ENCODE results near the gene MRPS18B.
A peak's percentile ranks its signal among the peaks of the same experiment; 100 is the strongest.
"Not testable (repeated sequence)": the region's sequence is repeated elsewhere in the genome, so short reads cannot be mapped to it uniquely, and the experiment has no call there.

MRPS18B gene

DNA sequence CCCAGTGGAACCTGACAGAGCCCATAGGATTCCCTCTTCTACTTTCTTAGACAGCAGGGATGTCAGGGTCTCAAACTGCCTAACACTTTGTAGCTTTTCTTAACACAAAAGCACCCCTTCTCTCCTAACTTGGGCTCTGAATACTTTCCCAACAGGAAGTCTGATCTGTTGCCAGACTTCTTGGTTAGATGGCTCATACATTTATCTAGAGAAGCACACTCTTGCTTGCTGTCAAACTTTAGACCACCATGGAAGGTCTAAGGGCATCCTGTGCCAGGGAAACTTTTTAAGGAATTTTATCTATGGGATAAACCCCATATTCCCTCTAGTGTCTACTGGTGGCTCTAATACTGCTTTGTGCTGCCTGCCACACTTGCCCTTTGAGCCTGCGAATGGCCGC is 26.0 kb downstream of the MRPS18B start:
- DNase-seq (ENCODE audit: low spot score): no peak

DNA sequence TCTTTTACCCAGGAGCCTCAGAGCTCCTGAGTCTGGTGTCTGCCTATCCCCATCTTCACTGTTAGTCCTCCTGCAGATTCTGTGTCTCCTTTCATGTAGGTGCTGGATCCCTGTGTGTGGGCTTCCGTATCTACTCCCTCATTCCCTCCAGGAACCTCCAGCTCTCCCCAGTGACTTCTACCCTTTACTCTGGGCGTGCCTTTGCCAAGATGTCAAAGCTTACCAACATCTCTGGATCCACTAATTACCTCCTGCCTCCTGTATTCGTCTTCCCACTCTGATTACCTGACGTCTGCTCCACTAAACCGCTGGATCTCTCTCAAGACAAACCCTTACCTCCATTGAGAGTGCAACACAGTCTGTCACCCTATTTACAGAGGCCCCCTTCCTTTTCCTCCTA is 27.1 kb downstream of the MRPS18B start:
- DNase-seq (ENCODE audit: low spot score): no peak

DNA sequence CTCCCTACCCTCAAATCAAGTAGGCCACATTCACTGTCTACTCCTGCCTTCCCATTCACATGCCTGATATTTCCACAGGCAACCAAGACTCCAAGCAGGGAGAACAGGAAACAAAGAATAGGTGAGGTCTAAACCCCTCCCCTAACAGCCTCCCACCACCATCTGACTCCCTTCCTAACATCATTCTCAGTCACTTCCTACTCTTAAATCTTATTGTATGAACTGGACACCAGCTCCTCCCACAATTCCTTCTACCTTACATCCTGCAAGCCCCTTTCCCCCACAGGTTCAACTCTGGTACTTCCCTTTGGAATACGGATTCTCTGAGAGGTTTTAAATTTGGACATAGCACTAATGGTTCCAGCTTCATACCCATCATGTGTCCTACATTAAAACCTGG is 28.3 kb downstream of the MRPS18B start:
- no peak for DNase-seq (ENCODE audit: low spot score)

DNA sequence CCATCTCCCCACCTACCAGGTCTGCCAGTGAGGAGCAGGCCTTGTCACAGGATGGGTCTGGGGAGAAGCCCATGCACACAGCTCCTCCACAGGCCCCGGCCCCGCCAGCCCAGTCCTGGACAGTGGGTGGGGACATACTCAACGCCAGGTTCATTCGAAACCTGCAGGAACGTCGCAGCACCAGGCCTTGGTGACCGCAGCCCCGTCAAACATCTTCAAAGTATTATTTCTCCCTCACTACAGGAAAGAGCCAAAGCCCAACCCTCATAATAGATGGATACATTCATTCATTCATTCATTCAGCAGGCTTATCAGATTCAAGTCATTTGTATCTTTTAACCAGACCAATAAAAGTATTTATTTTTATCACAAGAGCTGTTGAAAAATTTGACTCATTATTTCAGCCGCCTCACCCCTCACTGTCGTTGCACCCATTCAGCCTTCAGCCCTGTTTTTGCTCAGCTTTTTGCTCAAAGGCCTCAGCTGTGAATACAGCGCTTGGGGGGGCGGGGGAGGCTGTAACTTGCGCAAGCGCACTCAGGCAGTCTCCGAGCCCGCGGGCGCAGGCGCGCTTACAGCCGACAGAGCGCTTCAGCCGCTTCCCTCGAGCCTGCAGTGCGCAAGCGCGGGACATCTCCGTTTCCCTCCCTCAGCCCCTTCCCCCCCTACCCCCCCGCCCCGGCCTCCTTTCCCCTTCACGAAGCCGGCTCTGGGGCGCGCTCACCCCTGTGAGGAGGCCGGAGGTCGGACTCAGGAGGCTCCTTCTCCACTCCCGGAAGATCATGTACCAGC is 29.0 kb downstream of the MRPS18B start, which contains the start of gene C6orf136:
TSS of gene C6orf136 (plus strand) at position 684 of the 792 bp plus-strand sequence. CDS start at position 783, 99 bp downstream.
- peak; percentile 99 for DNase-seq (ENCODE audit: low spot score)

DNA sequence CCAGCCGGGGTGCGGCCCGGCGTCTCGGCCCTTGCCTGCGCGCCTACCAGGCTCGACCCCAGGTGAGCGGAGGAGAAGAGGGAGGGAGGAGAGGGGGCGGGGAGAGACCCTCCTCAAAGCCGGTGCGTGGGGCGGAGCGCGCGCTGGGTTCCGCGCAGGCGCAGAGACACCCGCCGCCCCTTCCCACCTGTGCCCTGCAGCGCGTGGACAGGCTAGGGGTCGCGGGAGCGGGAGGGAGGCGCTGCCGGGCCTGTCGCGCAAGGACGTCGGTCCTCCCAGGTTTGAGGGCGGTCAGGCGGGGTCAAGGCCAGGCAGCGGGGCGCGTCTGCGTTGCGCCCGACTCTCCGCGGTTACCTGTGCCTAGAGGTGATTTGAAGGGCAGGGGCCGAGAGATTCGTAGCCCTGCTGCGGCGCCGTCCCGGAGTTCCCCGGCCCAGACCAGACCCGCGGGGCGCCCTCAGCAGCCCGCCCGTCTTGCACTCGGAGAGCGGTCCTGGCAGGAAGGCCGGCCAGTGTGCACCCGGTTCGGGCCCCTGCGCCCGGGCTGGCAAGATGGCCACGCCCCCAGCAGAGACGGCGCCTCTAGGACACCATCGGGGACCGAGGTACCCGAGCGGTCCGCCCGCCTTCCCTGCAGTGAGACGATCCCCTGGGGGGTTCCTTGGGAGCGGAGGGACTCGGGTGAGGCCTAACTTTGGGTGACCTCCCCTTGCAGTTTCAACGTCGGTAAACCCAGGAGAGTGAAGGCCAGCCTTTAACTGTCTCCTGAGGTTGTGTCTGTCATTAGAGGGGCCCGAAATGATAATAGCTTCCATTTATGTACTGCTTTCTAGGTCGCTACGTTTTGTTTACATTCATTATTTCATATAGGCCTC is 29.8 kb downstream of the MRPS18B start:
- peak; percentile 89 for DNase-seq (ENCODE audit: low spot score)

DNA sequence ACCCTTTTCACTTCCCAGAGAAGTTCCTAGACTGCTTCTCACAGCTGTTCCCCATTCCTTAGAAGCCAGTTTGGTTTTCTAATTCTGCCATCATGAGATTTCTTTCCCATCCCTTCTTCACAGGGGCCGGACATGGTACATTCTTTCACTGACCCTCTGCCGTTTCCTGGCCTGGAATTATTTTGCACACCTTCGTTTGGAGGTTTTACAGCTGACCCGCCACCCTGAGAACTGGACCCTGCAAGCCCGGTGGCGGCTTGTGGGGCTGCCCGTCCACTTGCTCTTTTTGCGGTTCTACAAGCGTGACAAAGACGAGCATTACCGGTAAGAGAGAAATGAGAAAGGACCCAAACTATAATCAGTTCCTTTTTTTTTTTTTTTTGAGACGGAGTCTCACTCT is 33.5 kb downstream of the MRPS18B start:
- no peak for DNase-seq (ENCODE audit: low spot score)

DNA sequence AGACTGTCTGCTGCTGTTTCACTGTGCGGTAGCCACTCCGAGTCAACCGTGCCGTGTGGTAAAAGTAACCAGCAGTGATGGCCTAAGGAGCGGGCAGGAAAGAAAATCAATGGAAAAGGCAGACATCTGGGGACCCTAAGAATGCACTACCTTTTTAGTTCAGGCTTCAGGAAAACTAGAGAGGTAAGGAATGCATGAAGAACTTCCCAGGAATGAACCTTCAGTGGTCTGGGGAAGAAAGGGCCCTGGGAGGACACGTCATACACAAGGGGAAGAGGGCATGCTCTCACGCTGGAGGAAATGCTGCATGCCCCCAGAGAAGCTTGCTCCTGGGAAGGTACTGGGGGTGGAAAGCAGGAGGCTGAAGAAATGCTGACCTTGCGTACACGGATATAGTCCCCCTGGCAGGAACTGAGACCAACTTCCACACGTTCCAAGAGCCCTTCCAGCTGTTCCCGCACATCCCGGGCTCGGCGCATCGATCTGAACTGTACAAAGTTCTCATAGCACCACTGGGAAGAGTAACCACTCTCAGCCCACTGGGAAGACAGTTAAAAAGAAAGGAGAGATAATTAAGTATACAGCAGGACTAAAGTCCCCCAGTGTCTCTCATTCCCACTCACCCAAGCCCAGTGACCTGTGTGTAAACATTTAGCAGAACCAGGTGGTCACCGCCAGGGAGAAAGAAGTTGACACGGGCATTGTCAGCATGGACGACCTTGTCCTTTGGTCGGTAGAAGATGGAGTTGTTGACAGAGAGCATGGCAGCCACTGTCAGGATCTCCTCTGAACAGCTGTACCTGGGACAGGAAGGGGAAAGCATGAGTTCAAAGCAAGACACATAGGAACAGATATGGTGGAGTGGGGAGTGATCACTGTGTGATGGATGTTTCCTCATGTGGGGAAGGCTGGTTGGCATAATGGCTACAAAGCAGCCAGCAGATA is 37.4 kb downstream of the MRPS18B start:
- no peak for DNase-seq (ENCODE audit: low spot score)

DNA sequence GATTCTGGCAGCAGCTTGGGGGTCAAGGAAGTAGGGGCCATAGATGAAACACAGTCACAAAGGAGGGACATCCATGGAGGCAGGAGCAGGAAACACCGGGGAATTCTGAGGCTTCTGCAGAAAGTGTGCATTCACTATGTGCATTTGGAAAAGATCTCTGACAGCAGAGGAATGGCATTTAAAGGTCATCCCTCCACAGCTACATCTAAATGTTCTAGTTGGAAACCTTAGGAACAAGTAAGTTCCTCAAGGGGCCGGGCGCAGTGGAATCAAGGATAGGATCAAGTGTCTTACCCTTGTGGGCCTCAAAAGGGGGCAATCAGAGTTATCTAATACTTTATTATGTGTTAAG is 38.1 kb downstream of the MRPS18B start:
- no peak for DNase-seq (ENCODE audit: low spot score)

DNA sequence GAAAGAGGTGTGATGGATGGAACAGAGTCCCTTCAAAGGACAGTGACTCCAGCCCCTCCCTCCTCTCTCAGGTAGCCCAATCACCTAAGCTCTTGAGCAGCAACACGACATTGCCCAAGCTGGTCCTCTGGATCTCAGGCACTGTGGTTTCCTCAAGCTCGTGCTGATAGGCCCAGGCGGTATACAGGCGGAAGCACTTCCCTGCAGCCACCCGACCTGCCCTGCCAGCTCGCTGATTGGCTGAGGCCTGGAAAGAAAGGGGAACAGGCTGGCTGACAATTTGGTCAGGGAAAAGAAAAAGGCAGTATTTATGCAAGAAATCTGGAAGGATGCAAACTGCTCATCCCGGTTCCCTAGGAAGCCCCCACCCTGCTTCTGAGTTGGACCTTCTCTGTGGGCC is 38.9 kb downstream of the MRPS18B start:
- DNase-seq (ENCODE audit: low spot score): no peak

DNA sequence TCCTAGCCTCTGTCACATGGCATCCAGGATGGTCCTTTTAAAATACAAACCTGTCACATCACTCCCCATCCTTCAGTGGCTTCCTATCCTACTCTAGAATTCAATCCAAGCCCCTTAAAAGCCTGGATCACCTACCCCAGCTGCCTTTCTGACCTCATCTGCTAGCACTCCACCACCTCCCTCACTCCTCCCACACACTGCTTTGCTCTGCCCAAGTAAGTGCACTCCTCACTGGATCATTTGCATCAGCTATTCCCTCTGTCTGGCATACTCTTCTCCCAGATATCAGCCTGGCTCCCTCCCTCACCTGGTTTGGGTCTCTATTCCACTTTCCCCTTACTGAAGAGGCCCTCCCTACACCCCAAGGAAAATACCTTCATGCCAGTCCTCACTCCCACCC is 39.8 kb downstream of the MRPS18B start:
- no peak for DNase-seq (ENCODE audit: low spot score)

DNA sequence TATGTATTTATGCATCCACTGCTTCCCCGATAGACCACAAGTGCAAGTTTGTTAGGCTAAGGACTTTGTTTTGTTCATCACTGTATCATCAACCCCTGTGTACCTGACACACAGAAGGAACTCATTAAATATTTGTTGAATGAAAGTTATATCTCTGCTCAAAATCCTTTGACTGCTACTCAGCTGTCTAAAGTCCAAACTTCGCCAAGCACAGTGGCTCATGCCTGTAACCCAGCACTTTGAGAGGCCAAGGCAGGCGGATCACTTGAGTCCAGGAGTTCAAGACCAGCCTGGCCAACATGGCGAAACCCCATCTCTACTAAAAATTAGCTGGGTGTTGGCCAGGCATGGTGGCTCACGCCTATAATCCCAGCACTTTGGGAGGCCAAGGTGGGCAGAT is 40.3 kb downstream of the MRPS18B start:
- DNase-seq (ENCODE audit: low spot score): not testable (repeated sequence)

DNA sequence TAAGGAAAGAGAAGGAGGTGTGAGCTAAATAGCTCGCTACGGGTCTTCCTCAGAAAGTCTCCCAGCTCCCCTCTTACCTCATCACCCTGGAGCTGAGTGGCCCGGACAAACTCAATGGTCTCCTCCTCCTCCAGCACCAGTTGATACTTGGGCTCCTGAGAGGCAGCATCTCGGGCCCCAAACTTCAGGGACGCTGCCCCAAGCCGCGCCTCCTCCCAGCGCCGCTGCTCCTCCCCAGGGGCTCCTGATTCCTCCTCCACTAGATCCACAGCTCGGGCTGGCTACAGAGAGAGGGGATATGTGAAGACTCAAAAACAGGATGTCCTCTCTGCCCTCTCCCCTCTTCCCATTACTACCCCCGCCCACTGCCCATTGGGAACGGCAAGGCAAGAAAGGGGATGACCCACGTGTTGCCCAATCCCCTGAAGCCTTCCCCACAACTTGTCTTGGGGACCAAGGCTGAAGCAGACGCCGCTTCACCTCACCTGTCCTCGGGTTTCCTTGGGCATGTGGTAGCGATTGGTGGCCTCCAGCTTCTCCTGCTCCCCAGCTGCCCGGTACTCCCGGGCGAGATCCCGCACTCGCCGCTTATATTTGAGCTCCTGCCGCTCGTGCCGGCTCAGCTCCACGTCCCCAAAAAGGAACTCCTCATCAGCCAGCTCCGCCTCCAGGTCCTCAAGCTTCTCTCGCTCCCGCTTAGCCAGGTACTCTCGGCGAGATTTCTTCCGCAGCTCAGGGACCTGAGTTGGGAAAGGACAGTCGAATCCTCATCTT is 47.5 kb downstream of the MRPS18B start:
- DNase-seq (ENCODE audit: low spot score): no peak

DNA sequence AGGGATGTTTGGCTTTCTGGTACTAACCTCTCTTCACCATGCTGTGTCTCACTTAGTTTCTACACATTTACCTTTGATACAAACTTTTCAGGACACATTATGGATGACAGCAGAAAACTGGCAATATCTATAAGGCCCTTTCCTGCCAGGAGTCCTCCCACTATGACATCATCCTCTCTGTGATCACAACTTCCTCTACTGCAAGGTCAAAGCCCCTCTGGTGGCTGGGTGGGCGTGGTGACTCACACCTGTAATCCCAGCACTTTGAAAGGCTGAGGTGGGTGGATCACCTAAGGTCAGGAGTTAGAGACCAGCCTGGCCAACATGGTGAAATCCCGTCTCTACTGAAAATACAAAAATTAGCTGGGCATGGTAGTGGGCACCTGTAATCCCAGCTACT is 48.7 kb downstream of the MRPS18B start:
- DNase-seq (ENCODE audit: low spot score): not testable (repeated sequence)

DNA sequence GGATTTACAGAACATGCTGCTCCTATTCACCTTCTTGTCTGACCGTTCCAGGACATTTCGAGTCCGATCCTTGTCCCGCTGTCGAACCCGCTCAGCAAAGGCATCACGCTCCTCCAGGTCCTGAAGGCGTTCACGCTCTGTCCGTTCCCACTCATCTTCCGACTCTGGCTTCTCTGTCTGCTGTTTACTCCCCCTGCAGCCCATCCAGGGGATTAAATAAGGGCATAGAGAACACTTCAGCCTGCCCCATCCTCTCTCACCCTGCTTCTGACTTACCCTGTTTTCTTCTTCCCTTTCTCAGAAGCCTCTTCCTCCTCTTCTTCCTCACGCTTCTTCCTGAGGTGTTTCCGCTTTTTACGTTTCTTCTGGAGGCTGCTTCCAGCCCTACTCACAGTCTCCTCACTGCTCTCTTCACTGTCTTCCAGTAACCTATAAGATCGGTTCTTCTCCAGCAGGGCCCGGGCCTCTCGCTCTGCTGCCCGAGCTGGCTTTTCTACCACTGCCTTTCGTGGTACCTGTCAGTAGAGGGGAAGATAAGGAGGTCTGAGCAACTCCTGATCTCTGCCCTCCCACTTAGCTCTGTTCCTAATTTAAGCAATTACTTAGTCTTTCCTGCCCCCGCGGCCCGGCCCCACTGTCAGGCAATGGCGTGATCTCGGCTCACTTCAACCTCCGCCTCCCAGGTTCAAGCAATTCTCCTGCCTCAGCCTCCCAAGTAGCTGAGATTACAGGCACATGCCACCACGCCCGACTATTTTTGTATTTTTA is 53.3 kb downstream of the MRPS18B start:
- peak; percentile 17 for DNase-seq (ENCODE audit: low spot score)

DNA sequence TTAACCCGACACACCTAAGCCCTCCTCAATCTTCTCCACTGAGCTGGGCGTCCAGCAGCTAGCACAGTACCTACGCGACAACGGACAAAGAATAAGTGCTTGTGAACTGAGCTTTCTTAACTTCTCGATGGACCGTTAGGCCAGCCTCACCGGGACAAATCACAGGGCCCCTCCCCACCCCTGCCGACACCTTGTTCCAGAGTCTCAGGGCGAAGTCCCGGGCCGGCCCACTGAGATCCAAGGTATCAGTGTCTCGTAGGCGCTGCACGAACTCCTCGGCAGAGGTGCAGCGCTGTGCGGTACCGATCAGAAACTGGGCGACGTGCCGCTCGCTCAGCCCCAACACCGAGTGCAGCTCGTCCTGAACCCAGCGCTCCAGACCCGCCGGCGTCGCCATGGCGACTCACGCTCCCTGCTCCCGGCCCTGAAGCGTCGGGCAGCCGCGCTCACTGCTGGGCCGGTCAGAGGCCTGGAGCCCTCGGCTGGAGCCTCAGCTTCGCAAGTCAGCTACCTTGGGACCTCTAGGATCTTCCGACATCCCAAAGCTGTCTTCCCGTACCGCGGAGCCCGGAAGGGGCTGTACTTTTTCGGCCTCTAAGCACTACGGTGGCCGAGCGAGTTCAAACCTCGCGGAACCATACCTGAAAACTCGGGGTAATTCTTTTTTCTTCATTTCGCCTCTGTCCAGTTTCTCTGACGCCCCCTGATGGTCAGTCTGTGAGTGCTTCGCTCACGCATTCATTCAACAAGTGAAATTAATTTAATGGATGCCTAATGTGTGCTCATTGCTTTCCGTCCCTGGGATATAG is 55.0 kb downstream of the MRPS18B start, which contains the start of gene DHX16:
TSS of gene DHX16 (minus strand) at position 562 of the 809 bp plus-strand sequence. CDS start at position 397, 165 bp downstream.
- DNase-seq (ENCODE audit: low spot score): peak; percentile 93
